Mammary epithelial cell (primary cell): ENCODE data around the gene HCAR3.

Experiments
- EZH2 ChIP-seq: IDR thresholded peaks from 2 replicates; pipeline ENCODE4 v1.6.1; 2012; ENCODE audit warnings: low read length, inconsistent platforms, borderline replicate concordance
- TF ChIP-seq, protein P1 (sequence below), 2 donors: IDR thresholded peaks in 1 of 2; conservative IDR thresholded peaks in 1 of 2; 2 replicates each; pipeline ENCODE4 v1.5.1; 2011 to 2012; ENCODE audit warnings: inconsistent platforms in 2 of 2, low read length in 2 of 2, mild to moderate bottlenecking in 2 of 2, control low read depth in 1 of 2, low read depth in 1 of 2; ENCODE audit not compliant: insufficient read depth in 1 of 2; ENCODE audit errors: extremely low read depth in 1 of 2

DNA sequence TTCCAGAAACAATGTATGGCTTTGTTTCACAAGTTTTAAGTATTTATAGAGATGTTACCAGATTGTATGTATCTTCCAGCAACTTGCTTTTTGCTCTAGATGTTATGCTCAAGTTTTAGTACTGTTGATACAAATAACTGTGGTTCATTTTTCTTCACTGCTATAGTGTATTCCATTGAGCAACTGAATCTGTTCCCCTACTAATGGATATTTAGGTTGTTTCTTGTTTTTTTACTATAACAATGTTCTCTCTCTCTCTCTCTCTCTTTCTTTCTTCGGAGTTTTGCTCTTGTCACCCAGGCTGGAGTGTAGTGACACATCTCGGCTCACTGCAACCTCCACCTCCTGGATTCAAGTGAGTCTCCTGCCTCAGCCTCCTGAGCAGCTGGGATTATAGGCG lies 30.1 kb downstream of the HCAR3 start:
- TF ChIP-seq, protein P1, sequence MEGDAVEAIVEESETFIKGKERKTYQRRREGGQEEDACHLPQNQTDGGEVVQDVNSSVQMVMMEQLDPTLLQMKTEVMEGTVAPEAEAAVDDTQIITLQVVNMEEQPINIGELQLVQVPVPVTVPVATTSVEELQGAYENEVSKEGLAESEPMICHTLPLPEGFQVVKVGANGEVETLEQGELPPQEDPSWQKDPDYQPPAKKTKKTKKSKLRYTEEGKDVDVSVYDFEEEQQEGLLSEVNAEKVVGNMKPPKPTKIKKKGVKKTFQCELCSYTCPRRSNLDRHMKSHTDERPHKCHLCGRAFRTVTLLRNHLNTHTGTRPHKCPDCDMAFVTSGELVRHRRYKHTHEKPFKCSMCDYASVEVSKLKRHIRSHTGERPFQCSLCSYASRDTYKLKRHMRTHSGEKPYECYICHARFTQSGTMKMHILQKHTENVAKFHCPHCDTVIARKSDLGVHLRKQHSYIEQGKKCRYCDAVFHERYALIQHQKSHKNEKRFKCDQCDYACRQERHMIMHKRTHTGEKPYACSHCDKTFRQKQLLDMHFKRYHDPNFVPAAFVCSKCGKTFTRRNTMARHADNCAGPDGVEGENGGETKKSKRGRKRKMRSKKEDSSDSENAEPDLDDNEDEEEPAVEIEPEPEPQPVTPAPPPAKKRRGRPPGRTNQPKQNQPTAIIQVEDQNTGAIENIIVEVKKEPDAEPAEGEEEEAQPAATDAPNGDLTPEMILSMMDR (conservative IDR thresholded peaks at IDR 0.05 in 1 of 2, IDR thresholded peaks at IDR 0.05 in 1 of 2; ENCODE audit: extremely low read depth in 1 of 2, insufficient read depth in 1 of 2, low read depth in 1 of 2, low read length in 2 of 2), result no peak
- TF ChIP-seq EZH2, result no peak
